Measurements from ENCODE around the gene ELOVL2.

DNA sequence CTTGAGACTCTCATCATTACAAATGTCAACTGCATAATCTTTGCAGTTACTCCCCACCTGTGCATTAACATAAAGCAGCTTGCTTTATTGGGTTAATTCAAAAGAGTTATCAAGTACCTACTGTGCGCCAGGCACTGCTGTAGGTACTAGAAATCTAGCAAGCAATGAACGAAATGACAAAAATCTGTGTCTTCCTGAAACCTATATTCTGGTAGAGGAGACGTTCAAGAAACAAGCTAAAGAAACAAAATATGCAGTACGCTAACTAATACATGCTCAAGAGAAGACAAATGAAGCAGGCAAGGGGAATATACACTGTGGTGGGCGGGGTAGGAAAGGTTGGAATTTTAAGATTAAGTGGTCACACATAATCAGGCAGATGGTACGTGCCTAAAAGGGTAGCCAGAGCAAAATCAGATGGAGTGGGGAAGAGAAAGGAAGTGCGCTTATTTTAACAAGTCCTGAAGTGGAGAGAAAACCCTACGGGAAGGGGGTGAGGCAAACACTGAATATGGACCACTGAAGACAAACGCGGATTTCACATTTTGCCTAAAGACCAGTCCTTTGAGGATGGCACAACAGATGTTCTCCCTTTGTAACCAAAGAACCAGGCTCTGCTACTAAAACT, 1.2 kb downstream of the ELOVL2 start:
- TF ChIP-seq, protein P1, sequence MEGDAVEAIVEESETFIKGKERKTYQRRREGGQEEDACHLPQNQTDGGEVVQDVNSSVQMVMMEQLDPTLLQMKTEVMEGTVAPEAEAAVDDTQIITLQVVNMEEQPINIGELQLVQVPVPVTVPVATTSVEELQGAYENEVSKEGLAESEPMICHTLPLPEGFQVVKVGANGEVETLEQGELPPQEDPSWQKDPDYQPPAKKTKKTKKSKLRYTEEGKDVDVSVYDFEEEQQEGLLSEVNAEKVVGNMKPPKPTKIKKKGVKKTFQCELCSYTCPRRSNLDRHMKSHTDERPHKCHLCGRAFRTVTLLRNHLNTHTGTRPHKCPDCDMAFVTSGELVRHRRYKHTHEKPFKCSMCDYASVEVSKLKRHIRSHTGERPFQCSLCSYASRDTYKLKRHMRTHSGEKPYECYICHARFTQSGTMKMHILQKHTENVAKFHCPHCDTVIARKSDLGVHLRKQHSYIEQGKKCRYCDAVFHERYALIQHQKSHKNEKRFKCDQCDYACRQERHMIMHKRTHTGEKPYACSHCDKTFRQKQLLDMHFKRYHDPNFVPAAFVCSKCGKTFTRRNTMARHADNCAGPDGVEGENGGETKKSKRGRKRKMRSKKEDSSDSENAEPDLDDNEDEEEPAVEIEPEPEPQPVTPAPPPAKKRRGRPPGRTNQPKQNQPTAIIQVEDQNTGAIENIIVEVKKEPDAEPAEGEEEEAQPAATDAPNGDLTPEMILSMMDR (IDR thresholded peaks at IDR 0.05), result no peak
- no peak for TF ChIP-seq POLR2AphosphoS5 (IDR thresholded peaks at IDR 0.05)
- TF ChIP-seq EP300 (IDR thresholded peaks at IDR 0.05), result no peak
